Right renal cortex interstitium (tissue), 3 donors: ENCODE measurements around the gene ID2. TPM values are rescaled to one million over a fixed set of nuclear protein-coding genes. Genes with fewer than 3 reads are reported as not detected.

ENCODE experiments used
- DNase-seq, 3 donors: peaks; one replicate each; pipeline ENCODE4 v3.0.0-alpha.2; 2013; ENCODE audit warnings: low read depth in 3 of 3, low spot score in 2 of 3
- polyA plus RNA-seq, 3 donors: library from polyadenylated mRNA; unstranded; fragments of 120-200 nt; gene quantifications; one replicate each; pipeline ENCODE4 v1.2.1, GENCODE V29; 2013; ENCODE audit not compliant: insufficient read length in 3 of 3

ID2 gene
- polyA plus RNA-seq, 3 donors: 297 to 325 (median 312) TPM

DNA sequence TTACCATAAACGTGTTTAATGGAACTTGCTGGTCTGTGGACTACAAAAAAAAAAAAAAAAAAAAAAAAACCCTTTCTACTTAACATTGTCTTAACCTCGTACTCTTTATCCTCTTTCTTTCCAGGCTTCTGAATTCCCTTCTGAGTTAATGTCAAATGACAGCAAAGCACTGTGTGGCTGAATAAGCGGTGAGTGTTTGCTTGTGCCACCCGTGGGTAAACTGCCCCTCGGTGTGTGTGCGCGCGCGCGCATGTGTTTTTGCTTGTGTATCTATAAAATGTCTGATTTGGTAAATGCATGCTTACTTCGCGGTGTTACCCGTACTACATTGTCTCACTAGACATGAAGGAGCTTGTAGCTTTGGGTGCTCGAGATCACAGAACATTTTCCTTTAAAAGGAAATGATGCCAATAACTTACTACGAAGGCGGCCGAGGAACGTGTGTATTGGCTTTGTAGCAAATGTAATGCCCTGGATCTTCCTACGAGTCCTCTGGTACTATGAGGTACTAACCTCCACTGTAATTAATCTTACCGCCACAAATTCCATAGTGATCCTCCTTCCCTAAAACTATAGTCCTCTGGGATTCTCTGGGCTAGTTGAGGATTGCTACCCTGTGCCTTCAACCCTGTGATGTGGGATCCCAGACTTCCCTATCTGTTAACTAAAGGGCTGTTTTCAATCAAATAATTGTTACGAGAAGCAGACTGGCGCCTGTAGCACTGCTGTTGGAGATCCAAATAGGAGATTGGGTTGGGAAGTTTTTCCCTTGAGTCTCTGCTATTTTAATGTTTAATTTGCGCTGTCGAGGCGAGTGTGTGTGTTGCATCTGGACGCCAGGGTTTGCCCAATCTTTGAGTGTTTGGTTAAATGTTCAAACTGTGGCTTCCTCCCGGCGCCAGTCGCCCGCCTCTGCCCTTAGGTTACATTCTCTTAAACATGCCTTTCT lies 1.1 kb downstream of the ID2 start:
- DNase-seq: peak in 2 of 3 donors; percentile 23 to 43

DNA sequence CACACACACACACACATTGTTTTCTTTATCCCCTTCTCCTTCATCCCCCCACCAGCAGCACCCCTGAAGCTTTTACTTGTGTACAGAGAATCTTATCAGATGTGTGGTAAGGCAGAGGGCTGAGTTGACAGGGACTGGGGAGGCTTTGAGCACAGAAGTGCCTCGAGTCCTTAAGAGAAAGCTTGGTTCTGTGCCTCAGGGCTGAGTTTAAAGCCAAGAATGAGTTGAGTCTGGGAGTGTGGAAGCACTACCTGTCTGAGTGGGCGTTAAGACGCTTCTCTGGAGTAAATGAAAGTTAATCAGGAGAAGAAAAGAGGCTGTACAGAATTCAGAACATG lies 2.7 kb downstream of the ID2 start:
- peak in 1 of 3 donors; percentile 19 for DNase-seq

DNA sequence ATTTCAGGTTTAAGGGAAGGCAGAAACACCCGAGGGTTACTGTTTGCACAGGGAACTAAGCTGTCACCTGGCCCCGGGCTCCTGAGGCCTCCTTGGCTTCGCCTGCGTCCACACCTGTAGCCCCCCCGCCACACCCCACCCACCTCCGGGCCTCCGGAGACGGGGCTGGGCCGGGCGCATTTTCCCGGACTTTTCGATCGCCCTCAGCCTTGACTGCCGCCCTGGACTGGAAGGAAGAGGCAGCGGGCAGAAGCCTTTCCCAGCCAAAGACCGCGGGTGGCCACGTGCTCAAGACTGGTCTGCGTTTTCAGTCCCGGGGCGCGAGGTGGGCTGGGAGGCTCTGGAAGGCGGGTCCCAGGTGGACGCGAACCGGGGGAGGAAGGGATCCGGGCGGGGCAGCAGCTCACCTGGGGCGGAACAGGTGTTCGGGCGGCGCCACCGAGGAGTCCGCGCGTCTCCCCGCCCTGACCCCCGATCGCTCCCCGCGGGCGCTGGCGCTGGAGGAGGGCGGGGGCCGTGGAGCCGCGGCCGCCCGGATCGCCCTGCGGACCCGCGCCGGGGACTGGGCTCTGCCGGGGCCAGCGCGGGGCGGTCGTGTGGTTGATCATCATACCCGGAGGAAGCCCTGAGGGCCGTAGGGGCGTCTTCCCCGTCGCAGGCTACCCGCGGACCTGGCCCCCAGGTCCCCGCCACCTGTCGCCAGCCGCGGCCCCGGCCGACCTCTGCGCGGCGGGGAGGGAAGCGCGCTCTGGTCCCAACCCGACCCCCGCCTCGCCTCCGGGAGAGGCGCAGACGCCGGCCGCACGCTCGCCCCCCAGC lies 3.2 kb downstream of the ID2 start:
- no peak for DNase-seq

DNA sequence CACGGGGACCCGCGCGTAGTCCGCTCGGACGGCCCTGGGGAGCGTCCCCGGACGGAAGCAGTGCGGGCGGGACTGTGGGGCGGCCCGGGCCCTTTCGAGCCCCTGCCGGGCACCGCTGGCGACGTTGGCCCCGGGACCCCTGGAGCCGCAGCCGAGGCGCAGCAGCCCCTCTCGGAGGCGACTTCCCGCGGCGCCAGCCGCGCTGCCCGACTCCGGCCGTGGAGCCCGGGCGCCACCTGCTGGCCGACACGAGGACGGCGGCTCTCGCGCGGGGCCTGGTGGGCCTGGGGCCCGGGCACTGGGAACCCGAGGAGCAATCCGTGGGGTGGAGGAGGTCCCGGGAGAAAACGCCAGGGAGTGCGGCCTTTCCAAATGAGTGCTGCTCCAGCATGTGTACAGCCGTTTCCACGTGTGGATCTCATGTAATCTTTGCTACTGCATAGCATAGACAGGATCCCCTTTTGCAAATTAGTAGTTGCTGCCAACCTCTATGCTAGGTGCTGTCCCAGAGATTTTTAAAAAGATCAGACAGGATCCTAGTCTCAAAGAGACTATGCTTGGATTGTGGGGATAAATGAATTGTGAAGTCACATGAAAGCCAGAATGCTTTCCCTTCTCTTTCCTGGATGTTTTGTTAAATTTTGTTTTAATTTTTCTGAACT lies 4.0 kb downstream of the ID2 start:
- peak in 1 of 3 donors; percentile 52 for DNase-seq

DNA sequence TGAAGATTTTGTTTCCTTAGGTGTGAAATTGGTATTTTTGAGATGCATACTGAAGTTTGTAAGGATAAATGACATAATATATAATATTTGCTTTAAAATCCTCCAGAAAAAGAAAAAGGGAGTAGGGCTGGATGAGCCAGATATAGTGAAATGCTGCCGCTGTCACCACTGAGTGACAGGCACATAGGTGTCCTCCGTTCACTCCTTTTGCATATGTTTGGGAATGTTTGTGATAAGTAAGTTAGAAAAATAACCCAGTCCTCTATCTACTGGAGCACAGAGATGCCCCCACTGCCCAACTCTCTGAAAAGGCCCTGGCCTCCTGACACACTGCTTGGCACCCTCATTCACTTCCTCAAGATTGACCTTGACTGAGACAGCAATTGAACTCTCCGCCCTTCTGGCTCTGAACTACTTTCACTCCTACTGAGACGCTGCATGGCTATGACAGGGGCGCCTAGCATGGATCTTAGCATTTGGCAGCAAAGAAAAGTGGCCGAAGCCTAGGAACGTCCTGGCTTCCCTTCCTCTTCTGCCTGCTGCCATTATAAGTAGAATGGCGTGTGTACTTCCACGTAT lies 10.1 kb downstream of the ID2 start:
- no peak for DNase-seq

DNA sequence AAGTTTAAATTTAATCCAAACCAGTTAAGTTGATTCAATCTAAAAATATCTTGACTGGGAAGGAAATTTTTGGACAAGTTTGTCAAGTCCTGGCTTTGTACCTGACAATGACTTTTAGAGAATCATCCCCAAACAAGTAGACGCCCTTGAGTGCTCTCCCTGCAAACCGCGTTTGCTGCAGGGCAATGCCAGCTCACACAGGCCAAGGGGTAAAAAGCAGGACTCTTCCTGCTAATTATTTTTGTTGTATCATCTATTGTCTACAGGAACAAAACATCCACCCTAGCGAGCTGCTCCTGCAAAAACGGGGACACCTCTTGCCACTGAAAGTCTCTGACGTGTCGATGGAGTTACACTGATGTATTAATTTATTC lies 10.9 kb downstream of the ID2 start:
- DNase-seq: no peak

DNA sequence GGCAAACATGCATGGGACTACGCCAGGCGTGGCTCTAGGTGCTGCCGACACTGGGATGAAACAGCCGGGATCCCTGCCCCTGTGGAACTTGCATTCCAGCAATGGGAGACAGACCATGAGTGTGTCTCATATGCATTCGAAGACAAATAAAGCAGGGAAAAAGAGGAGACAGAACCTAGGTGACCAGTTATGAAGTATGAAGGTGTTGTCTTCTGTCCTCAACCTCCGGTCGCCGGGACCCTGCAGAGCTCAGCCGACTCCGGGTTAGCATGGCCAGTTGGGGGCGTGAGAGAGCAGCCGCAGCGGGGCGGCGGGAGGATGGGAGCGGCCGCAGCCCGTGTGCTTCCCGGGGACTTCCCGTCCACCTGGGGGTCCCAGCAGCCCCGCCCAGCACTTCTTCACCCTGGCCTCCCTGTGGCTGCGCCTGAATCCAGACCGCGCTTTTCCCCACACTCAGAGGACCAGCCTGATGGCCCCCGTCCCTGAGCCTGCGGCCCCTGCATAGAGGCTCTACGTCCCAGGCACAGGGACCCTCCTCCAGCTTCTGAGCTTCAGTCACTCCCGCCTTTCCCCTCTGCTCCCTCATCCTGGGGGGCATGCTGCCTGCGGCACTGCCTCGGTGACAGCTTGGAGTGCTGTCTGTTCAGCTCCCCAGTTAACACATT lies 11.4 kb downstream of the ID2 start:
- DNase-seq: peak in 1 of 3 donors; percentile 32

DNA sequence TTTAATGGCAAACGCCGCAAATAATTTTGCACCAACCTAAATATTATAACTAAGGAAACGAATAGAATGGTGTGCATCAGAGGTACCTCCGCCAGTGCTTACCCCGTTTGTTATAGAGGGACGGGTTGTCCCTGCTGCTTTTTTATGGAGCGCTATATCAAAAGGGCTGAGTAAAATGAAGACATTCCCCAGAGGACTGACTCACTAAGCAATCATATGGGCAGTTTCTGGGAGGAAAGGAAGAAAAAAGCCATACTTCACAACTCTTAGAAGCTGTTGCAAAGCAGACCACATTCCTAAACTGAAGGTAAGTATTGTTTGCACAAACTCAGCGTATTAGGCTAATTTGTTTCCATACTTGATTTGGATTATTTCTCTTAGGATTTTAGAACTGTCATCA lies 12.9 kb downstream of the ID2 start:
- no peak for DNase-seq

DNA sequence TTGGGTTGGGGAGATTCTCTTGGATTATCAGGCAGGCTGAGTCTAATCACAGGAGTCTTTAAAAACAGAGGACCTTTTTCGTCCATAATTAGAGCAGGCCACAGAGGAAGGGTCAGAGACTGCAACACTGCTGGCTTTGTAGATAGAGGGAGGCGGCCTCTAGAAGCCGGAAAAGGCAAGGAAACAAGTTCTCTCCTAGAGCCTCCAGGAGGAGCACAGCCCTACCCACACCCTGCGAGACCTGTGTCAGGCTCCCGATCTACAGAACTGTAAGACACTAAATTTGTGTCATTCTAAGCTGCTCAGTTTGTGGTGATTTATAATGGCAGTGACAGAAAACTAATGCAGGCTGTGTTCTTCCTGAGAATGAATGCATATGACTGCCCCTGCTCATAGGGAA lies 15.3 kb downstream of the ID2 start:
- no peak for DNase-seq

DNA sequence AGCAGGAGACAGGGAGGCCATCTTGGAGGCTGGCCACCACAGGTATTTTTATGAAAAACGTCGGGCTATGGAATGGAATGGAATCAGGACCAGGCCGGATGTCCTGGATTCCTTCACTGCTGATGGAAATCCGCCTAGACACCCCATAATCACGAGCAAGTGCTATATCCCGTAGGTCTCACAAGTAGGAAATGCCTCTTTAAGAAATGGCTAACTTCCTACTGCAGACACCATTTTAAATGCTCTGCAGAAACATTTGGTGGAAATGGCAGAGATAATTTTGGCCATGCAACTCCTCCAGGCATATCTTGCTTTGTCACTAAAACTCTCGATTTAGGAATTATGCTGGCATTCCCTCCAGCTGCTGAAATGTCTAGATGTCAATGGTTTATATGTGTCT lies 18.0 kb downstream of the ID2 start:
- DNase-seq: no peak

DNA sequence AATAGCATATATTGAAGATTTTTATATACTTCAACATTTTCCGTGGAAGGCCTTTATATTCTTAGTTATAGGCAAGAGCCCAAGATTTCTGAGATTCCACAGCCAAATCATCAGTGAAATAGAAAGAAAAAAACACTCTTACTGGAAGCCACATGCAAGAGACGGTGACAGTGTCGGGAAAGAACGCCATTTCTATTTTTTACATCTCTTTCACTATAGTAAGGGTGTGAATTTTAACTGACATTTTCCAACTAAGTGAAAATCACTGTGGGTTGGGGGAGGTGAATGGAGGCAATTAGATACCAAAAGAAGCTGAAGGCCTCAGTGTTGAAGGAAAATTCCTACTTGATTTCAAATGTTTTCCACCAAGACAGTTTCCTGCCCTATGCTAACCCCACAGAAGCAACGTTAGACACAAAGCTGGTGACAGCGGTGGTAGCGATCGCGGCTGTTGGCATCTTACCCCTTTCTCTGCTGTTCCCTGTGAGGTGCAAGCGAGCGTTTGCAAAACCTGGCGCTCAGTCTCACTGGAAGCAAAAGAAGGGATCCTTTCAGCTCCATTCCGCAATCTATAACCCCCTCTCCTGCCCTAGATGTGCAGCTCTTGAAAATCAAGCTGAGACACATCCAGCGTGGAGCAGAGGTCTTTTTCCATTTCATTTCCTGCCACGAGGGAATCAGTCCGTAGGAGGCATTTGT lies 20.0 kb downstream of the ID2 start:
- no peak for DNase-seq

DNA sequence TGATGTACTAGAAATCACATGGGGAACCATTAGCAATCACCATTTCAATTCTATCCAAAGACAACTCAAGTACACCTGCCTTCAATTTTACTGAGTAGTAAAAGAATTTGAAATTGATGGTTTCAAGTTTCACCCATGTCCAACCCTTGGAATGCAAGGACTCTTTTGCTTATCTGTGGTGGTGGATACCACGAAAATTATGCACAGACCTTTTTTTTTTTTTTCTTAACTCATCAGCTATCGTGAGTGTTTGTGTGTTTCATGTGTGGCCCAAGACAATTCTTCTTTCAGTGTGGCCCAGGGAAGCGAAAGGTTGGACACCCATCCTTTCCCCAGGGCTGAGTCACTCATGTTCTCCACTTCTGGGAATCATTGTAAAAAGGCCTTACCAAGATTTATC lies 23.1 kb downstream of the ID2 start:
- no peak for DNase-seq

DNA sequence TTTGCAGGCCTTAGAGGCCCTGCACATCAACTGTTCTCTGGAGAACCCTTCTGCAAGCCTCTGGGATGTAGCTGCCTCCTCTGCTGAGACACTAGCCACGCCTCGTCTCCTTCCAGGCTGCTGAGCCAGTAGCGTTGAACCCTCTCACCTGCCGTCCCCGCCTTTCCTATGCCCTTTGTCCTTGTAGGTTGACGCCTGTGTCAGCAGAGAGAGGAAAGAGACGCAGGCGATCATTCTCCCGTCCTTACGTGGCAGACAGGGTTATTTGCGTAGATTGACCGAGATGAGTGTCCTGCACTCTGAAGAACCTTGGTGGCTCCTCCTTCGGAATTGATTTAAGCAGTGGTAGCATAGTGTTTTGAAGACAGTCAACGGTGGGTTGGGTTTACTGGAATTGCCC lies 27.8 kb downstream of the ID2 start:
- DNase-seq: no peak

DNA sequence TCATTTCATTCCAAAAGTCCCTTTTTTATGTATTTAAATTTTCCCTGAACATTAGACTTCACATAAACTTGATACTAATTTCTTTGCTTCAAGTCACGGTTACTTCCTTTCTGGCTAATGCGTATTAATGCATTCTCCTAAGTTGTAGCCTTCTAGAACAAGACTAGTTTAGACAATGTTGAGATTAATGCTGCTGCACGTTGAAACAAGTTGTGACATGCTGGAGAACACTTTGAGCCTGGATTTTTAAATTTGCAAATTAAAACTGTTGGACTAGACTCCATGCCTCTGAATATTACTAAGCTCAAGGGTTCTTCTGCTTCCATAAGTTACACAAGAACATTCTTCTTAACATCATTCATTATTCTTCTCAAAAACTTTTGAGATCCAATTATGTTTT lies 29.1 kb downstream of the ID2 start:
- no peak for DNase-seq

DNA sequence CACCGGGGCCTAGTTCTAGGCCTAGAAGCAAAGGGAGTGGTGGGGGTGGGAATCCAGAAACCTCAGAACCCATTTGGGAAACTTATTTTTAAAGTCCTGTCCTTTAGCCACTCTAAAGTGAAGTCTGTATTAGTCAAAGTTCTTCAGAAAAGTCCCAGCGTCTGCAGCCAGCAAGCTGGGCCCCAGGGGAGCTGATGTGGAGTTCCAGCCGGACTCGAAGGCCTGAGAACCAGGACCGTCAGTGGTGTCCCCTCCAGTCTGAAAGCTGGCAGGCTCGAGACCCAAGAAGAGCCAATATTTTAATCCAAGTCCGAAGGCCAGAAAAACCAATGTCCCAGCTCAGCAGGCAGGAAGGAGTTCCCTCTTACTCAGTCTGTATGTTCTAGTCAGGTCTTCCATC lies 32.4 kb downstream of the ID2 start:
- DNase-seq: no peak

DNA sequence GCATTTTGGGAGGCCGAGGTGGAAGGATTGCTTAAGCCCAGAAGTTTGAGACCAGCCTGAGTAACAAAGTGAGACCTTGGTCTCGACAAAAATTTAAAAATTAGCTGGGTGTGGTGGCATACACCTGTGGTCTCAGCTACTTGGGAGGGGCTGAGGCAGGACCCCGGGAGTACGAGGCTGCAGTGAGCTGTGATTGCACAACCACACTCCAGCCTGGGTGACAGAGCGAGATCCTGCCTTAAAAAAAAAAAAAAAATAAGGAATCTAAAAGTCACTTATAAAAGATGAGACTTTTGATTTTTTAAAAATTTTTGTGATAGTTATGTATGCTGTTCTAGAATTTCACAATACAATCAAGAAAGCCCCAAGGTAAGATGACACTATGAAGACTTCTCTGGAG lies 33.1 kb downstream of the ID2 start:
- DNase-seq: no peak

DNA sequence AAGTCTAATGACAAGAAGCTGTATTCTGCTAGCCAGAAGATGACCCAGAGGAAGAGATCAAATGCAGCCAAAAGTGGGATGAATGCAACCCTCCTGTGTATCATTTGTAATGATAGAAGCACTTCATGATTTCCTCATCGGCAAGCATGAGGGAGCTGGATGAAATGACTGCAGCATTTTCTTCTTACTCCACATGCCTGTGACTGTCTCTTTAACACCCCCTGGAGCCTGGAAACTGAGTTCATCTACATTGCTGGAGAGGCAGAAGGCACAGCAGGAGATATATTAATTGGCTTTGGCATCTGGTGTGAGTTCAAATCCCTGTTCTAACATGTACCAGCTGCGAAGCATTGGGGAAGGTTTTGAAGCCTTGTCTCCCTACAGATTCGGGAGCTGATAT lies 37.7 kb downstream of the ID2 start:
- DNase-seq: no peak

DNA sequence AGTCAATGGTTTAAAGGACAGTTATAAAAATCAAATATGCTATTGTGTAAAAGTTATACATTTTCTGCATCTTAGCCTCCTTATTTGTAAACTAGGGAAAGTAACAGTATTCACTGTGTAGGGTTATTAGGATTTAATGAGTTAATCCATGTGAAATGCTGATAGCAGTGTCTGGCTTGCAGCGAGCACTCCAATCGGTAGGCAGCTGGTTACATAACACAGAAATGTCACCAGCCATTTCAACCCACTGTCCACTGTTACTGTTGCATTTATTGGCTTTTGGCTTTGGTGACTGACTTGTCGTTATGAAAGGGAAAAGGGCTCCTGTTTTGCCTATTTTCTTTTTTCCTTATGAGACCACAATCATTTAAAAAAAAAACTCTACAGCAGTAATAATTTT lies 38.9 kb downstream of the ID2 start:
- DNase-seq: no peak

DNA sequence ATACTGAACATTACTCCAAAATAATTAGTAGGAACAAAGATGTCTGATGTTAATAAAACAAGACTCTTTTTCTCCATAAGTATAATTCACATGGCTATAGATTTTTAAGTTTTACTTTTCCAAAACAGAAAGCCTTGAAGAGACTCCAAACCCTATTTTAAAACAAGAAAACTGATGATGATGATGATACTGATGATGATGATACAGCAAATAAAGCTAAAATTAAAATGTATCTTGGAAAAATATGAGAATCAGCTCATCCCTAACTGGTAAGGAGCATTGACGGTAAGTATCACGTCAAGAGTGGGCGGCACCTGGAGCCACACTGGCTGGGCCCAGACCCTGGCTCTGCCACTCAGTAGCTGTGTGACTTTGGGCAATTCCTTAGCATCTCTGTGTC lies 39.6 kb downstream of the ID2 start:
- no peak for DNase-seq

DNA sequence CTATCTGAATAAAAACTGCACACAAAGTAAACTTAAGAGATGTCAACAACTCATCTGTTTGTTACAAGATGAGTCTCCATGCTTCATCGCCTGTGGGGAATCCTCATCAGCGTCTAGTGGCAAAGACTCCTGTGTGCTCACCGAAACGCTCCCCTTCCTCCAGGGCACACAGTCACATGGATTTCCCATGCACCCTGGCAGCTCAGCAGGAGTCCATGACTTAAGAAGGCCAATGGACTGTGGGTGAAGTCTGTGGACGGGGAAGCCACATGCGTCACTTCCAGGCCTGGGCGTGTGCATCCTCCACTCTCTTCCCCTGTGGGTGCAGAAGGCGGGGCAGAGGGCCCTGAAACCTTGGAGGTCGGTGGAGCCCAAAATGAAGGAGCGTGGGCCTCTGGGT lies 41.1 kb downstream of the ID2 start:
- DNase-seq: no peak
